GM23248 (cell line): ENCODE measurements around the gene ORM1. TPM values are rescaled to one million over a fixed set of nuclear protein-coding genes. Genes with fewer than 3 reads are reported as not detected.

Source experiments
- DNase-seq: peaks from one replicate; pipeline ENCODE4 v3.0.0-alpha.2; 2015
- H2AFZ ChIP-seq: fragments of 200-600 bp; sonication (generic); 2 replicates; pipeline ENCODE4 v1.6.1; 2016; ENCODE audit warnings: antibody characterized with exemption
- H3F3A ChIP-seq: fragments of 200-600 bp; sonication (generic); 2 replicates; pipeline ENCODE4 v1.6.1; 2016; ENCODE audit warnings: mild to moderate bottlenecking, antibody characterized with exemption, mixed run types; ENCODE audit not compliant: insufficient read depth
- H3K27ac ChIP-seq: fragments of 200-600 bp; sonication (generic); 2 replicates; pipeline ENCODE4 v1.5.1; 2016; ENCODE audit warnings: mild to moderate bottlenecking
- H3K27me3 ChIP-seq: fragments of 200-600 bp; sonication (generic); replicated peaks from 2 replicates; pipeline ENCODE4 v1.6.1; 2016; ENCODE audit warnings: mild to moderate bottlenecking; ENCODE audit not compliant: insufficient read depth
- H3K36me3 ChIP-seq: fragments of 200-600 bp; sonication (generic); 2 replicates; pipeline ENCODE4 v1.6.1; 2016; ENCODE audit warnings: low read depth, mild to moderate bottlenecking
- H3K4me1 ChIP-seq: fragments of 200-600 bp; sonication (generic); 2 replicates; pipeline ENCODE4 v1.6.1; 2016; ENCODE audit warnings: mild to moderate bottlenecking; ENCODE audit not compliant: insufficient read depth
- H3K4me2 ChIP-seq: fragments of 200-600 bp; sonication (generic); one replicate; pipeline ENCODE4 v1.6.1; 2016; ENCODE audit warnings: mild to moderate bottlenecking; ENCODE audit not compliant: unreplicated experiment
- H3K4me3 ChIP-seq: fragments of 200-600 bp; sonication (generic); 2 replicates; pipeline ENCODE4 v1.5.1; 2016; ENCODE audit warnings: mild to moderate bottlenecking
- H3K79me2 ChIP-seq: fragments of 200-600 bp; sonication (generic); 2 replicates; pipeline ENCODE4 v1.6.1; 2016; ENCODE audit warnings: mild to moderate bottlenecking; ENCODE audit not compliant: insufficient read depth
- H3K9ac ChIP-seq: fragments of 200-600 bp; sonication (generic); 2 replicates; pipeline ENCODE4 v1.6.1; 2016; ENCODE audit warnings: mild to moderate bottlenecking
- H3K9me2 ChIP-seq: fragments of 200-600 bp; sonication (generic); 2 replicates; pipeline ENCODE4 v1.6.1; 2016; ENCODE audit warnings: mixed run types, mild to moderate bottlenecking, moderate library complexity; ENCODE audit not compliant: insufficient read depth
- H3K9me3 ChIP-seq: fragments of 200-600 bp; sonication (generic); one replicate; pipeline ENCODE4 v1.6.1; 2017; ENCODE audit warnings: low read depth
- H4K20me1 ChIP-seq: fragments of 200-600 bp; sonication (generic); 2 replicates; pipeline ENCODE4 v1.6.0; 2016; ENCODE audit not compliant: insufficient read depth
- EZH2 ChIP-seq: fragments of 200-600 bp; sonication (generic); IDR thresholded peaks from 2 replicates; pipeline ENCODE4 v1.6.1; 2018; ENCODE audit warnings: antibody characterized with exemption, mild to moderate bottlenecking; ENCODE audit not compliant: insufficient read depth, poor library complexity, severe bottlenecking
- EZH2phosphoT487 ChIP-seq: fragments of 200-600 bp; sonication (generic); IDR thresholded peaks from 2 replicates; pipeline ENCODE4 v1.6.1; 2018; ENCODE audit warnings: antibody characterized with exemption, moderate library complexity, mild to moderate bottlenecking, low read depth; ENCODE audit not compliant: insufficient read depth
- WGBS, 2 experiments: methylation state at CpG; one replicate each; pipeline ENCODE4 v1.1.6; 2015 to 2017; ENCODE audit warnings: low lambda C conversion rate in 2 of 2, low coverage in 1 of 2; ENCODE audit errors: missing lambda C conversion rate in 2 of 2; 5-methylcytosine and 5-hydroxymethylcytosine counted together
- in situ Hi-C: fragments of 300-500 bp; cut with MboI; formaldehyde crosslinking; loops from 2 replicates; pipeline ENCODE4 v1.15.0; 2020
- polyA plus RNA-seq: library from polyadenylated mRNA; unstranded; fragments of >200 nt; fragmentation: Nextera tagmentation; extraction: Ambion mirVana; gene quantifications from 2 replicates; pipeline ENCODE4 v1.2.1, GENCODE V29; 2016
- total RNA-seq: library from RNA; depleted of rRNA; stranded (reverse); fragments of >200 nt; shearing (Covaris generic); gene quantifications from 2 replicates; pipeline ENCODE4 v1.2.3, GENCODE V29; 2014

Gene ORM1
- total and polyA plus RNA-seq, 2 experiments from 2014 or later: not detected

GRCh38 chr9:114303571-114303970 is 19.3 kb upstream of the ORM1 start:
- no peak overlapping the region for H3K9ac ChIP-seq
- H4K20me1 ChIP-seq: no peaks in the 10 kb centered on the region
- H3K27me3 ChIP-seq: no peaks in the 10 kb centered on the region
- H3F3A ChIP-seq: no peaks in the 10 kb centered on the region
- DNase-seq: no peak
- in situ Hi-C loops: no loop called here
- 96 to 97% methylated on average over 5 of the region's 5 CpGs for WGBS, 2 experiments
- no peak overlapping the region for H3K4me3 ChIP-seq
- no peak overlapping the region for H2AFZ ChIP-seq
- no peaks in the 10 kb centered on the region for H3K9me2 ChIP-seq
- no peaks in the 10 kb centered on the region for H3K9me3 ChIP-seq
- H3K36me3 ChIP-seq: no peaks in the 10 kb centered on the region
- H3K4me2 ChIP-seq: no peak overlapping the region
- no peaks in the 10 kb centered on the region for H3K4me1 ChIP-seq
- no peak overlapping the region for H3K27ac ChIP-seq
- H3K79me2 ChIP-seq: no peaks in the 10 kb centered on the region
- no peak for TF ChIP-seq EZH2
- TF ChIP-seq EZH2phosphoT487: no peak

GRCh38 chr9:114303977-114304376 is 18.9 kb upstream of the ORM1 start:
- Histone ChIP-seq H3F3A (no peaks in the 10 kb centered on the region), H3K36me3 (no peaks in the 10 kb centered on the region), H4K20me1 (no peaks in the 10 kb centered on the region), H3K9me3 (no peaks in the 10 kb centered on the region), H3K4me3 (no peak overlapping the region), H3K4me1 (no peaks in the 10 kb centered on the region), H2AFZ (no peak overlapping the region), H3K4me2 (no peak overlapping the region), H3K9me2 (no peaks in the 10 kb centered on the region), H3K27me3 (no peaks in the 10 kb centered on the region), H3K27ac (no peak overlapping the region), H3K9ac (no peak overlapping the region), H3K79me2 (no peaks in the 10 kb centered on the region)
- in situ Hi-C loops: no loop called here
- WGBS, 2 experiments: 91 to 95% methylated on average over 4 of the region's 4 CpGs
- TF ChIP-seq EZH2: no peak
- no peak for TF ChIP-seq EZH2phosphoT487
- no peak for DNase-seq

- Histone ChIP-seq H3K27me3 (no peaks in the 10 kb centered on the region), H3K4me3 (no peak overlapping the region), H4K20me1 (no peaks in the 10 kb centered on the region), H3K79me2 (no peaks in the 10 kb centered on the region), H3K9me3 (no peaks in the 10 kb centered on the region), H3F3A (no peaks in the 10 kb centered on the region), H2AFZ (no peak overlapping the region), H3K4me2 (no peak overlapping the region), H3K36me3 (no peaks in the 10 kb centered on the region), H3K9ac (no peak overlapping the region), H3K27ac (no peak overlapping the region), H3K9me2 (no peaks in the 10 kb centered on the region), H3K4me1 (no peaks in the 10 kb centered on the region)
- TF ChIP-seq EZH2phosphoT487: no peak
- TF ChIP-seq EZH2: no peak
- no peak for DNase-seq
- in situ Hi-C loops: no loop called here
- WGBS, 2 experiments: 92% methylated on average over 10 of the region's 10 CpGs
Observed at GRCh38 chr9:114304416-114305188, 18.3 kb upstream of the ORM1 start.

GRCh38 chr9:114307899-114308267 is 15.0 kb upstream of the ORM1 start:
- Histone ChIP-seq H3K27ac (no peak overlapping the region), H4K20me1 (no peaks in the 10 kb centered on the region), H3K9me3 (no peaks in the 10 kb centered on the region), H3K9ac (no peak overlapping the region), H3K9me2 (no peaks in the 10 kb centered on the region), H2AFZ (no peak overlapping the region), H3K36me3 (no peaks in the 10 kb centered on the region), H3K27me3 (no peaks in the 10 kb centered on the region), H3K4me3 (no peak overlapping the region), H3K4me2 (no peak overlapping the region), H3K79me2 (no peaks in the 10 kb centered on the region), H3F3A (no peaks in the 10 kb centered on the region), H3K4me1 (no peaks in the 10 kb centered on the region)
- WGBS, 2 experiments: 53 to 60% methylated on average over 6 of the region's 6 CpGs
- in situ Hi-C loops: no loop called here
- DNase-seq: peak; percentile 79
- TF ChIP-seq EZH2phosphoT487: no peak
- TF ChIP-seq EZH2: no peak
